Endothelial cell of umbilical vein (primary cell): ENCODE data around the gene CD82. TPM values are rescaled to one million over a fixed set of nuclear protein-coding genes. Genes with fewer than 3 reads are reported as not detected.

ENCODE experiments used
- BruUV-seq: library from RNA; stranded (reverse); fragments of 400-500 nt; replicated peaks from 2 replicates; lab custom pipeline; 2021; lab: Mats Ljungman, UMichigan
- CTCF ChIA-PET: fragments of 300-600, 350-600 bp; sonication (Branson Sonifier 250); formaldehyde crosslinking; loops from one replicate; lab custom pipeline; 2021; ENCODE audit warnings: antibody characterized with exemption, inconsistent platforms; lab: Charles Lee
- POLR2A ChIA-PET: fragments of 300-600, 350-600 bp; sonication (Branson Sonifier 250); formaldehyde crosslinking; loops from one replicate; lab custom pipeline; 2021; ENCODE audit warnings: antibody characterized with exemption, inconsistent platforms; lab: Charles Lee
- DNase-seq: peaks from one replicate; pipeline ENCODE4 v3.0.0-alpha.2; 2011; ENCODE audit warnings: low read depth, low spot score
- FAIRE-seq: peaks from 2 replicates; lab custom pipeline; 2011; peaks lifted over from hg19 to GRCh38; lab: Jason Lieb, UNC
- H2AFZ ChIP-seq: 2 replicates; pipeline ENCODE4 v1.6.0; 2012; ENCODE audit warnings: low read depth, low read length, control low read depth, inconsistent platforms
- H3K27ac ChIP-seq: 2 replicates; pipeline ENCODE4 v1.5.1; 2011; ENCODE audit warnings: low read depth, mild to moderate bottlenecking, control low read depth, low read length, moderate library complexity; ENCODE audit not compliant: insufficient read depth
- H3K27me3 ChIP-seq, 2 experiments: 2 replicates each; pipeline versions ENCODE4 v1.6.0 to v1.6.1; 2011; ENCODE audit warnings: low read length in 2 of 2, mixed read lengths in 1 of 2; ENCODE audit not compliant: control insufficient read depth in 2 of 2, insufficient read depth in 2 of 2
- H3K36me3 ChIP-seq, 2 experiments: 2 replicates in 1 of 2; 3 replicates in 1 of 2; pipeline ENCODE4 v1.5.1; 2011; ENCODE audit warnings: low read length in 2 of 2, mild to moderate bottlenecking in 1 of 2, moderate library complexity in 1 of 2; ENCODE audit not compliant: control insufficient read depth in 2 of 2, insufficient read depth in 2 of 2; ENCODE audit errors: extremely low read depth in 1 of 2
- H3K4me1 ChIP-seq: 3 replicates; pipeline ENCODE4 v1.5.1; 2011; ENCODE audit warnings: mild to moderate bottlenecking, low read length; ENCODE audit not compliant: control insufficient read depth, insufficient read depth; ENCODE audit errors: extremely low read depth
- H3K4me2 ChIP-seq: 2 replicates; pipeline ENCODE4 v1.6.1; 2011; ENCODE audit warnings: low read length, control low read depth, mixed read lengths; ENCODE audit not compliant: insufficient read depth
- H3K4me3 ChIP-seq, 3 experiments: fragments of 200-600 bp in 1 of 3; sonication (generic), shearing (Covaris generic) in 1 of 3; replicated peaks in 1 of 3; 2 replicates each; pipeline ENCODE4 v1.5.1; 2011 to 2016; ENCODE audit warnings: control low read depth in 3 of 3, low read length in 3 of 3, mild to moderate bottlenecking in 2 of 3, inconsistent platforms in 1 of 3, low read depth in 1 of 3, moderate library complexity in 1 of 3; ENCODE audit not compliant: insufficient read depth in 1 of 3
- H3K79me2 ChIP-seq: 2 replicates; pipeline ENCODE4 v1.6.0; 2012; ENCODE audit warnings: low read length, inconsistent platforms; ENCODE audit not compliant: control insufficient read depth, insufficient read depth
- H3K9ac ChIP-seq: replicated peaks from 2 replicates; pipeline ENCODE3; 2011; ENCODE audit warnings: low read length, control low read depth; ENCODE audit not compliant: insufficient read depth; ENCODE audit errors: extremely low read depth
- H3K9me1 ChIP-seq: replicated peaks from 3 replicates; pipeline ENCODE4 v1.6.0; 2011; ENCODE audit warnings: mild to moderate bottlenecking, low read length; ENCODE audit not compliant: control insufficient read depth, insufficient read depth; ENCODE audit errors: extremely low read depth
- H3K9me3 ChIP-seq: replicated peaks from 2 replicates; pipeline ENCODE4 v1.5.1; 2012; ENCODE audit warnings: low read length, inconsistent platforms; ENCODE audit not compliant: control insufficient read depth, insufficient read depth
- H4K20me1 ChIP-seq: replicated peaks from 2 replicates; pipeline ENCODE3; 2011; ENCODE audit warnings: mild to moderate bottlenecking, low read length; ENCODE audit not compliant: control insufficient read depth, insufficient read depth; ENCODE audit errors: extremely low read depth
- CTCF ChIP-seq, 2 donors: IDR thresholded peaks; 1 replicate in 1 of 2; 2 replicates in 1 of 2; pipeline ENCODE4 v1.5.1; 2011; ENCODE audit warnings: low read length in 2 of 2, mild to moderate bottlenecking in 2 of 2, moderate library complexity in 2 of 2, control low read depth in 1 of 2, inconsistent platforms in 1 of 2, low read depth in 1 of 2; ENCODE audit not compliant: insufficient read depth in 1 of 2; ENCODE audit errors: extremely low read depth in 1 of 2
- EZH2 ChIP-seq: IDR thresholded peaks from 2 replicates; pipeline ENCODE4 v1.6.1; 2012; ENCODE audit warnings: borderline replicate concordance, low read depth, mild to moderate bottlenecking, moderate library complexity, low read length, inconsistent platforms; ENCODE audit not compliant: severe bottlenecking
- FOS ChIP-seq: IDR thresholded peaks from 2 replicates; pipeline ENCODE4 v1.6.1; 2011; ENCODE audit warnings: mild to moderate bottlenecking, low read length, moderate library complexity, borderline replicate concordance; ENCODE audit not compliant: insufficient read depth
- GATA2 ChIP-seq: IDR thresholded peaks from 2 replicates; pipeline ENCODE4 v1.7.0; 2011; ENCODE audit warnings: low read depth, mild to moderate bottlenecking, moderate library complexity, mixed read lengths, low read length; ENCODE audit not compliant: insufficient read length, insufficient read depth
- JUN ChIP-seq: IDR thresholded peaks from 2 replicates; pipeline ENCODE4 v1.6.1; 2011; ENCODE audit warnings: borderline replicate concordance, low read depth; ENCODE audit not compliant: insufficient read length, insufficient read depth
- MAX ChIP-seq: IDR thresholded peaks from 2 replicates; pipeline ENCODE4 v1.6.1; 2011; ENCODE audit not compliant: insufficient read depth, insufficient read length
- MYC ChIP-seq: IDR thresholded peaks from one replicate; pipeline ENCODE4 v1.6.1; 2011; ENCODE audit warnings: mild to moderate bottlenecking, low read depth, low read length
- POLR2A ChIP-seq: IDR thresholded peaks from 2 replicates; pipeline ENCODE4 v1.6.1; 2012; ENCODE audit warnings: low read depth, mild to moderate bottlenecking, control low read depth, low read length
- POLR2AphosphoS5 ChIP-seq: IDR thresholded peaks from 2 replicates; pipeline ENCODE4 v1.6.1; 2012; ENCODE audit warnings: low read depth, mild to moderate bottlenecking, control low read depth, low read length, moderate library complexity; ENCODE audit not compliant: insufficient read depth
- dilution Hi-C: fragments of 300-500 bp; cut with MboI; formaldehyde crosslinking; loops from one replicate; pipeline ENCODE4 v1.15.0; 2019; ENCODE audit warnings: low sequenced_read_pairs; ENCODE audit not compliant: extremely low pct_ligation_motif_present
- intact Hi-C: fragments of 100-400 bp; cut with micrococcal nuclease; formaldehyde crosslinking; loops from one replicate; pipeline ENCODE4 v1.10.0; 2022
- polyA plus RNA-seq, 4 experiments: library from polyadenylated mRNA; depleted of rRNA in 3 of 4; stranded (reverse) in 3 of 4; unstranded in 1 of 4; fragments of >200 nt; gene quantifications; 2 replicates each; pipeline versions ENCODE4 v1.2.1 to v1.2.3, GENCODE V29; 2011 to 2012; ENCODE audit warnings: missing spikeins in 1 of 4
- total RNA-seq: library from RNA; stranded (reverse); gene quantifications from 2 replicates; pipeline ENCODE4 v1.2.3, GENCODE V29; 2021

CD82 gene
- total and polyA plus RNA-seq, 2 donors (not counting 3 experiments of a cell fraction or from before 2014, with no cell fraction given), result 17.9 to 25.2 TPM

DNA sequence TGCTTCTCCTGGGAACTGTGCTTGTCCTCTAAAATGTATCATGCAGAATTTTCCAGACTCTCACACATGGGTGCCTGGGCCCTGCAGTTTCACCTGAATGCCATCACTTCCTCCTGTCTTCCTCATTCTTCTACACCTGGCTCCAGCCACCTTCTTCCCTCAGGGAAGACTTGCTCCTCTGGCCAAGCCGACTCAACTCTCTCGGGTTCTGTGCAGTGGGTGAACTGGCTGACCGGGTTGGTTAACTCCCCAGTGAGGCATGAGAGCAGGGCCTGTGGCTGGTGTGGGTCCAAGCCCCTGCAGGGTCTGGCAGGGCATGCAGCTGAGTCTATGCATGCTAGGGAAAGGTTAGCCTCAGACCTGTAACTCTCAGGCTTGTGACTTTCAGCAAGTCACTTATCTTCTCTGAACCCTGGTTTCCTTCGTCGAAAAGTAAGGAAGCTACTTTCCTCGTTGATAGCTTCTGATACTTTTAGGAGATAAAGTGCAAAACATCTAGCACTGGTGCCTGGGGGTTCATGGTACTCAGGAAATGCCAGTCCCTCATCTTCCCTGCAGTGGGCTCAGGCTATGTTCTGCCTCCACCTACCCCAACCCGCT, 11.9 kb downstream of the CD82 start:
- Histone ChIP-seq H3K4me3 (no peak overlapping the region), H3K27ac (no peak overlapping the region), H3K9me3 (no peaks in the 10 kb centered on the region), H3K9me1 (no peaks in the 10 kb centered on the region), H3K9ac (no peak overlapping the region), H3K4me2 (no peak overlapping the region), H4K20me1 (no peaks in the 10 kb centered on the region), H2AFZ (no peak overlapping the region), H3K79me2 (no peaks in the 10 kb centered on the region), H3K4me1 (no peaks in the 10 kb centered on the region), H3K27me3 (no peaks in the 10 kb centered on the region), H3K36me3 (no peaks in the 10 kb centered on the region)
- no TSS peak for BruUV-seq
- ChIA-PET POLR2A (no interaction called here), CTCF (interaction anchor here (1.2 to 1.9 kb wide), 3 partner anchors 11 to 27 kb away, joined by 3 to 6 read pairs (median 4); partner anchors contain the start of gene CD82)
- dilution Hi-C loops (no loop called here), intact Hi-C loops (no loop called here)
- FAIRE-seq, result no peak
- DNase-seq, result no peak
- TF ChIP-seq EZH2 (no peak), POLR2A (no peak), MAX (no peak), FOS (no peak), MYC (no peak), JUN (no peak), POLR2AphosphoS5 (no peak), GATA2 (no peak), CTCF (IDR thresholded peaks at IDR 0.05; ENCODE audit: extremely low read depth in 1 of 2, insufficient read depth in 1 of 2, low read depth in 1 of 2, low read length in 2 of 2) (no peak)
